ENCODE data around the gene DYRK4.

The DYRK4 gene

GRCh38 chr12:4553943-4554342 lies 8.1 kb upstream of the DYRK4 start:
- no peak overlapping the region for H3K27ac ChIP-seq
- TF ChIP-seq CTCF (conservative IDR thresholded peaks at IDR 0.05) = no peak

GRCh38 chr12:4555804-4556203 lies 6.2 kb upstream of the DYRK4 start:
- TF ChIP-seq CTCF (conservative IDR thresholded peaks at IDR 0.05) = no peak
- no peak overlapping the region for H3K27ac ChIP-seq

GRCh38 chr12:4556735-4557530 lies 5.1 kb upstream of the DYRK4 start:
- H3K27ac ChIP-seq = no peak overlapping the region
- TF ChIP-seq CTCF (conservative IDR thresholded peaks at IDR 0.05) = no peak

DNA sequence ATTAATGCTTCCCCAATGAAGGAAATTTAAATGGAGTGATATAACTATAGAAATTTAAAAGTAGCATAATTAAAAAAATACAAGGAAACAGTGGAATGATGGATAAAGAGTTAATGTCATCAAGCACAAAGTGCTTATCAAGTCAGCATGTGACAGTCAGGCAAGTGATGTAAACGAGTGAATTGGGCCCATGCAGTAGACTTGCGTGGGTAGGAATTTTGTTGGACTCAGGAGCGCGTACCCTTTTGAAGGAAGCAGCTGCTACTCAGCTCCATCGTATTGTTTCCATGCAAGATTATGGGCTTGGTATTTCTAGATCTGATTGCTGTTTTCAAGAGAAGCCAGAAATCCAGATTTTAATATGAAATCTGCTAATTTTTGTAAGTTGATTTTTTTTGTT lies 4.4 kb upstream of the DYRK4 start:
- no peak overlapping the region; the same call in 1 of the 2 replicates for H3K27ac ChIP-seq
- TF ChIP-seq CTCF (conservative IDR thresholded peaks at IDR 0.05) = no peak

DNA sequence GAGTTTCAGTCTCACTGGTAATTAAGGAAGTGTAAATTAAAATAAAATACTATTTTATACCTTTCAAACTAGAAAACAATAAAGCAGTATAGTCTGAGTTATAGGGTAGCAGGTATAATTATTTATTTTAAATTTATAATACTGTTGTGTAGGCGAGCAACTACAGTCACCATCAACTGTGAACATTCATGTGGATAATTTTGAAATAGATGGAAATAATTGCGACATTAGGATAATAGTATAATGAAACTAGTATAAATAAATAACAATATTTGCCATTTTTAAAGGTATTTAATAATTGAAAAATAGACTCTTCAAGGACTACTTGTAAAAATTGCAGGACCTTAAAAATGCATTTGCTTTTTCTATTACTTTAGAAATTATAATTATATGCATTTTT lies 3.8 kb upstream of the DYRK4 start:
- H3K27ac ChIP-seq = peak overlapping the region; percentile 27; the same call in 1 of the 2 replicates
- no peak for TF ChIP-seq CTCF (conservative IDR thresholded peaks at IDR 0.05)

DNA sequence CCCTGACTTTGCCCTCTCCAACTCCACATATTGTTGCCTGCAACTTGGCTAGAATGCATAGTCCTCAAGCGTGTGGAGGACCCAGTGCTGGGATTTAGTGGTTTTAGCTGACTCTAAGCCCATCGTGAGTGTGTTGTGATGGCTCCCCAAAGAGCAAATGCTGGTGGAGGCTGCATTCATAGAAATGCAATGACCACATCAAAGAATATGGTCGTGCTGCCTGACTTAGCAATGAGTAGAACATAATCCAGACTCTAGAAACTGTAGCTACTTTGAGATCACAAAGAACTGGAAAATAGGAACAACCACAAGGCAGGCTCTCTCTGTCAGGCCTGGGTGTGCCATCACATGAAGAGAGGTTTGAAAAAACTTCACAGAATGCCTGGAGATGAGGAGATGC lies 1.3 kb downstream of the DYRK4 start:
- no peak for TF ChIP-seq CTCF (conservative IDR thresholded peaks at IDR 0.05)
- H3K27ac ChIP-seq = no peak overlapping the region

DNA sequence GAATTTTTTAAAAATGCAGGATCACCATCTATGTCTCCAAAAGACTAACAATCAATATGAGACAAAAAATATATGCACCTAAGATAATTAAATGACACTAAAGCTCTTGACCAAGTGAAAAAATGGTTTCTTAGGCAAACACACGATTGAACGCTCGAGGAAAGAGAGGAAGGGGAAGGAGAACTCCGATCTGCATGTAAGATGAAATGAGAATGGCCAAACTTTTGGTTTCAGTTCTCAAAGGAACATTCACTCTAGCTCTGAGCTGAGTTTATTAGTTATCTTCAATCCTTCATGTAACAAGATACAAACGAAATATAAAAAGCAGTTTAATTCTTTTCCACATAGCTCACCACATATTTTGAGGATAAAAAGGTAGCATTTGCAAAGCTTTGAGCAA lies 2.8 kb downstream of the DYRK4 start:
- no peak overlapping the region for H3K27ac ChIP-seq
- no peak for TF ChIP-seq CTCF (conservative IDR thresholded peaks at IDR 0.05)
